H9 (cell line): ENCODE data around the gene EFCAB6. TPM values are rescaled to one million over a fixed set of nuclear protein-coding genes. Genes with fewer than 3 reads are reported as not detected.

Experiments used
- DNase-seq: peaks from one replicate; pipeline ENCODE4 v3.0.0-alpha.2; 2017
- H2AFZ ChIP-seq: one replicate; pipeline ENCODE4 v1.6.1; 2013; ENCODE audit warnings: mild to moderate bottlenecking, low read length, control low read depth, moderate library complexity
- H2AK5ac ChIP-seq: 2 replicates; pipeline ENCODE4 v1.6.1; 2013; ENCODE audit warnings: low read length, control low read depth, mixed read lengths; ENCODE audit not compliant: insufficient read length
- H2BK120ac ChIP-seq: one replicate; pipeline ENCODE4 v1.6.1; 2013; ENCODE audit warnings: low read depth, mild to moderate bottlenecking, low read length, control low read depth, inconsistent platforms; ENCODE audit not compliant: poor library complexity, severe bottlenecking
- H2BK12ac ChIP-seq: 2 replicates; pipeline ENCODE4 v1.6.1; 2013; ENCODE audit warnings: low read length, control low read depth, mixed read lengths, low read depth; ENCODE audit not compliant: insufficient read length
- H2BK15ac ChIP-seq: 2 replicates; pipeline ENCODE4 v1.6.1; 2013; ENCODE audit warnings: low read depth, low read length, control low read depth
- H2BK20ac ChIP-seq: one replicate; pipeline ENCODE4 v1.6.1; 2013; ENCODE audit warnings: low read depth, mild to moderate bottlenecking, low read length, control low read depth, inconsistent platforms; ENCODE audit not compliant: poor library complexity, severe bottlenecking
- H2BK5ac ChIP-seq: 2 replicates; pipeline ENCODE4 v1.6.1; 2013; ENCODE audit warnings: low read length, control low read depth, mixed read lengths; ENCODE audit not compliant: insufficient read length
- H3K14ac ChIP-seq: 2 replicates; pipeline ENCODE4 v1.6.1; 2013; ENCODE audit warnings: low read length, control low read depth; ENCODE audit not compliant: insufficient read depth
- H3K18ac ChIP-seq: 2 replicates; pipeline ENCODE4 v1.6.1; 2013; ENCODE audit warnings: low read depth, mild to moderate bottlenecking, mixed read lengths, low read length, control low read depth; ENCODE audit not compliant: insufficient read length
- H3K23ac ChIP-seq: 2 replicates; pipeline ENCODE4 v1.6.1; 2013; ENCODE audit warnings: low read length, control low read depth, mixed read lengths, low read depth; ENCODE audit not compliant: insufficient read length
- H3K23me2 ChIP-seq: 2 replicates; pipeline ENCODE4 v1.6.1; 2013; ENCODE audit warnings: low read depth, mild to moderate bottlenecking, mixed read lengths, low read length, control low read depth; ENCODE audit not compliant: insufficient read length, poor library complexity, severe bottlenecking
- H3K27ac ChIP-seq: 2 replicates; pipeline ENCODE4 v1.5.1; 2013; ENCODE audit warnings: low read length, control low read depth, mixed read lengths, low read depth; ENCODE audit not compliant: insufficient read length
- H3K27me3 ChIP-seq: 2 replicates; pipeline ENCODE4 v1.6.1; 2013; ENCODE audit warnings: low read length, control low read depth, inconsistent platforms; ENCODE audit not compliant: insufficient read depth
- H3K4ac ChIP-seq: 2 replicates; pipeline ENCODE4 v1.6.1; 2013; ENCODE audit warnings: low read depth, mild to moderate bottlenecking, control low read depth, inconsistent platforms, low read length, moderate library complexity
- H3K4me1 ChIP-seq: 2 replicates; pipeline ENCODE4 v1.6.1; 2013; ENCODE audit warnings: low read length, control low read depth, inconsistent platforms; ENCODE audit not compliant: insufficient read depth
- H3K4me2 ChIP-seq: 2 replicates; pipeline ENCODE4 v1.6.1; 2013; ENCODE audit warnings: low read length, control low read depth, mixed read lengths; ENCODE audit not compliant: insufficient read length, insufficient read depth
- H3K56ac ChIP-seq: 2 replicates; pipeline ENCODE4 v1.6.1; 2013; ENCODE audit warnings: low read depth, mild to moderate bottlenecking, mixed read lengths, low read length, control low read depth; ENCODE audit not compliant: insufficient read length
- H3K79me1 ChIP-seq: 2 replicates; pipeline ENCODE4 v1.6.1; 2013; ENCODE audit warnings: low read depth, mild to moderate bottlenecking, moderate library complexity, low read length, control low read depth, inconsistent platforms; ENCODE audit not compliant: insufficient read depth, poor library complexity, severe bottlenecking
- H3K79me2 ChIP-seq: 2 replicates; pipeline ENCODE4 v1.6.1; 2013; ENCODE audit warnings: low read length, control low read depth, inconsistent platforms; ENCODE audit not compliant: insufficient read depth
- H3K9ac ChIP-seq: 2 replicates; pipeline ENCODE4 v1.6.1; 2013; ENCODE audit warnings: low read length, control low read depth, mixed read lengths; ENCODE audit not compliant: insufficient read length; ENCODE audit errors: extremely low read depth
- H3K9me3 ChIP-seq: one replicate; pipeline ENCODE4 v1.6.1; 2013; ENCODE audit warnings: low read depth, low read length, inconsistent platforms; ENCODE audit not compliant: control insufficient read depth
- H3T11ph ChIP-seq: one replicate; pipeline ENCODE4 v1.6.1; 2013; ENCODE audit warnings: mild to moderate bottlenecking, low read length, control low read depth, inconsistent platforms
- H4K20me1 ChIP-seq: one replicate; pipeline ENCODE4 v1.6.1; 2013; ENCODE audit not compliant: control insufficient read depth, insufficient read length, insufficient read depth
- H4K5ac ChIP-seq: 2 replicates; pipeline ENCODE4 v1.6.1; 2013; ENCODE audit warnings: low read depth, mild to moderate bottlenecking, mixed read lengths, low read length, control low read depth; ENCODE audit not compliant: insufficient read length
- H4K8ac ChIP-seq: replicated peaks from 2 replicates; pipeline ENCODE4 v1.6.1; 2013; ENCODE audit warnings: low read length, control low read depth, mixed read lengths, low read depth; ENCODE audit not compliant: insufficient read length
- H4K91ac ChIP-seq: 2 replicates; pipeline ENCODE4 v1.6.1; 2013; ENCODE audit warnings: low read depth, mild to moderate bottlenecking, moderate library complexity, mixed read lengths, low read length, control low read depth; ENCODE audit not compliant: insufficient read length
- H3K27ac Mint-ChIP-seq, 3 experiments: 2 replicates in 2 of 3; 3 replicates in 1 of 3; pipeline ENCODE4 v1.8.0; 2020 to 2021; ENCODE audit warnings: mixed read lengths in 3 of 3, mild to moderate bottlenecking in 1 of 3, moderate library complexity in 1 of 3
- H3K27me3 Mint-ChIP-seq: 2 replicates; pipeline ENCODE4 v1.8.0; 2021; ENCODE audit warnings: low read depth, mild to moderate bottlenecking, moderate library complexity, mixed read lengths
- H3K36me3 Mint-ChIP-seq, 3 experiments: 2 replicates in 2 of 3; 3 replicates in 1 of 3; pipeline ENCODE4 v1.8.0; 2020 to 2021; ENCODE audit warnings: low read depth in 3 of 3, mixed read lengths in 3 of 3; ENCODE audit not compliant: insufficient read depth in 1 of 3
- H3K4me1 Mint-ChIP-seq, 2 experiments: 2 replicates each; pipeline ENCODE4 v1.8.0; 2020; ENCODE audit warnings: mixed read lengths in 2 of 2
- H3K4me3 Mint-ChIP-seq, 2 experiments: 2 replicates in 1 of 2; 3 replicates in 1 of 2; pipeline ENCODE4 v1.8.0; 2020 to 2021; ENCODE audit warnings: mild to moderate bottlenecking in 2 of 2, mixed read lengths in 2 of 2, moderate library complexity in 1 of 2
- H3K9me3 Mint-ChIP-seq, 2 experiments: 2 replicates in 1 of 2; 3 replicates in 1 of 2; pipeline ENCODE4 v1.8.0; 2020; ENCODE audit warnings: mild to moderate bottlenecking in 2 of 2, mixed read lengths in 2 of 2, moderate library complexity in 1 of 2
- CTCF ChIP-seq: fragments of 200-600 bp; sonication (generic); conservative IDR thresholded peaks from 3 replicates; pipeline ENCODE4 v1.8.0; 2021; ENCODE audit warnings: antibody characterized with exemption, mild to moderate bottlenecking
- WGBS: extraction: QIAGEN DNeasy Blood & Tissue Kit; methylation state at CpG from one replicate; pipeline ENCODE4 v1.1.7; 2013; ENCODE audit warnings: missing lambda C conversion rate, low lambda C conversion rate, mixed read lengths; ENCODE audit not compliant: insufficient read length; ENCODE audit errors: extremely low coverage; 5-methylcytosine and 5-hydroxymethylcytosine counted together
- total RNA-seq: library from RNA; stranded (reverse); gene quantifications from 2 replicates; pipeline ENCODE4 v1.2.1, GENCODE V29; 2021

Gene EFCAB6
- total RNA-seq, 1 experiment from 2014 or later: 0.31 TPM

DNA sequence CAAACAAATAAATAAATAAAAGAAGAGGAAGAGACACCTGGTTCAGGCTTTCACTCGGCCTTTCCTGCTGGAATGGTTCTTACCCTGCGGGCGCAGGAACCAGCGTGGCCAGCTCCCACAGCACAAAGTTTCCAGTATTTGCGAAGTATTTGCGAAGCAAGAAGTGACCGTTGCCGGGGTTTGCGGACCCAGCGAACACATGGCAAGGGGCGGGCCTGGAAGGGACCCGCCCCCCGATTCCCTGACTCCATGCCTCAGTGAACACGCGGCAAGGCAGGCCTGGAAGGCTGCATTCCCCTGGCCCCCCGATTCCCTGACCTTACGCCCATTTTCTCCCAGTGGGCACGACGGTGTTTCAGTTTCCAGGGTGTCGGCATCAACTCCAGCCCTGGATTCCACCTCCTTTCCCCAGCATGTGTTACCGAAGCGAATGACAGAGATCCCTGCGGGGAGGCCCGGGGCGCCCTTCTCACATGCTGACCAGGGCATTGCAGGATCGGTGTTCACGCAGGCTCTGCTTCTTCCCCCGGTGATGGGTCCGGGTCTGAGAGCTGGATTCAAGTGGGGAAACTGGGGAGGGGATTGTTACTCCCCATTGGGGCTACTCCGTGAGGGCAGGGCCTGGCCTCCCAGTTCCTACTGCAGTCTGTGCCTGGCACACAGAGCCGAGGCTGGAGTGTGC lies 297.5 kb downstream of the EFCAB6 start:
- H3K9me3 ChIP-seq: no peaks in the 10 kb centered on the region
- no peak overlapping the region for H3K4ac ChIP-seq
- no peak overlapping the region for H3T11ph ChIP-seq
- no peak overlapping the region for H3K9ac ChIP-seq
- WGBS: no CpG with 5 or more reads among the region's 31 CpGs
- H3K4me2 ChIP-seq: no peak overlapping the region
- no peaks in the 10 kb centered on the region for H3K23me2 ChIP-seq
- H3K79me2 ChIP-seq: no peaks in the 10 kb centered on the region
- H3K27me3 ChIP-seq: no peaks in the 10 kb centered on the region
- H2BK12ac ChIP-seq: no peak overlapping the region
- no peak overlapping the region for H2BK120ac ChIP-seq
- no peak overlapping the region for H3K4me3 Mint-ChIP-seq
- H4K8ac ChIP-seq: no peak overlapping the region
- no peak overlapping the region for H3K27ac Mint-ChIP-seq
- no peak overlapping the region for H3K23ac ChIP-seq
- no peak overlapping the region for H2AFZ ChIP-seq
- H2BK15ac ChIP-seq: no peak overlapping the region; the same call in 1 of the 2 replicates
- no peak overlapping the region; the same call in 1 of the 2 replicates for H3K14ac ChIP-seq
- H3K79me1 ChIP-seq: no peaks in the 10 kb centered on the region
- no peak overlapping the region for H2BK5ac ChIP-seq
- no peak for DNase-seq
- H3K36me3 Mint-ChIP-seq: no peaks in the 10 kb centered on the region; a peak in 1 of 7 replicates
- no peak overlapping the region for H4K91ac ChIP-seq
- no peaks in the 10 kb centered on the region for H3K4me1 Mint-ChIP-seq
- H3K27me3 Mint-ChIP-seq: peaks cover 2% of the 10 kb centered on the region; the same call in 1 of the 2 replicates
- no peak overlapping the region for H3K27ac ChIP-seq
- H4K20me1 ChIP-seq: no peaks in the 10 kb centered on the region
- H3K9me3 Mint-ChIP-seq: peaks cover 0 to 3% of the 10 kb centered on the region in 2 experiments; a peak in 1 of 5 replicates
- H3K18ac ChIP-seq: no peak overlapping the region
- H3K56ac ChIP-seq: no peak overlapping the region
- no peak overlapping the region for H4K5ac ChIP-seq
- H3K4me1 ChIP-seq: no peaks in the 10 kb centered on the region
- H2AK5ac ChIP-seq: no peak overlapping the region
- H2BK20ac ChIP-seq: no peak overlapping the region
- no peak for TF ChIP-seq CTCF
